Spinal cord (tissue), 10 donors: ENCODE data around the gene LRRN4CL. TPM values are rescaled to one million over a fixed set of nuclear protein-coding genes. Genes with fewer than 3 reads are reported as not detected.
"Not testable (repeated sequence)": the region's sequence is repeated elsewhere in the genome, so short reads cannot be mapped to it uniquely, and the experiment has no call there.

ENCODE experiments used
- DNase-seq, 6 donors: peaks; one replicate each; pipeline versions ENCODE4 v3.0.0 to v3.0.0-alpha.2; 2013 to 2015; ENCODE audit warnings: low spot score in 6 of 6, low read depth in 4 of 6
- H3K27ac ChIP-seq: one replicate; pipeline ENCODE4 v1.5.1; 2013; ENCODE audit warnings: low read depth, low read length, control low read depth
- H3K27me3 ChIP-seq: one replicate; pipeline ENCODE4 v1.6.1; 2013; ENCODE audit warnings: low read length; ENCODE audit not compliant: control insufficient read depth, insufficient read depth
- H3K36me3 ChIP-seq: one replicate; pipeline ENCODE4 v1.6.1; 2013; ENCODE audit warnings: low read length; ENCODE audit not compliant: control insufficient read depth, insufficient read depth
- H3K4me1 ChIP-seq: one replicate; pipeline ENCODE4 v1.6.1; 2013; ENCODE audit warnings: low read length; ENCODE audit not compliant: control insufficient read depth, insufficient read depth
- H3K4me3 ChIP-seq: one replicate; pipeline ENCODE4 v1.5.1; 2013; ENCODE audit warnings: low read depth, low read length, control low read depth
- H3K9me3 ChIP-seq: one replicate; pipeline ENCODE4 v1.6.1; 2013; ENCODE audit warnings: low read length; ENCODE audit not compliant: control insufficient read depth, insufficient read depth
- WGBS: methylation state at CpG from one replicate; pipeline ENCODE4 v1.1.5; 2013; ENCODE audit warnings: missing lambda C conversion rate; ENCODE audit not compliant: insufficient coverage; 5-methylcytosine and 5-hydroxymethylcytosine counted together
- long read RNA-seq, 4 donors: transcript quantifications; one replicate each; lab custom pipeline, GENCODE V29; 2026
- polyA plus RNA-seq, 2 donors: library from polyadenylated mRNA; unstranded; fragments of 120-200 nt; gene quantifications; one replicate each; pipeline ENCODE4 v1.2.1, GENCODE V29; 2013; ENCODE audit not compliant: insufficient read length in 2 of 2
- total RNA-seq, 2 donors: library from RNA; depleted of rRNA in 1 of 2; stranded (reverse); fragments of 120-200 nt in 1 of 2; fragments of >200 nt in 1 of 2; gene quantifications; one replicate each; pipeline versions ENCODE4 v1.2.3 to v1.2.4, GENCODE V29; 2013 to 2014
- donor health status: healthy.

LRRN4CL gene
- total RNA-seq (10 to 100 TPM in 1 of 2 donors, 1 to 10 TPM in 1; 3.2 to 15.0 TPM), polyA plus RNA-seq (1 to 10 TPM in 1 of 2 donors, under 1 TPM in 1; 0.40 to 3.2 TPM)
- long read RNA-seq, donor 1, partial matches to known transcripts, result 0 of 1 reads
- long read RNA-seq, donor 1, other reads (novel, unspliced or antisense), result 0 of 1 reads
- long read RNA-seq, donor 2, result 0 reads
- long read RNA-seq, donor 3, partial matches to known transcripts, result 0 of 1 reads
- long read RNA-seq, donor 3, other reads (novel, unspliced or antisense), result 0 of 1 reads
- long read RNA-seq, donor 4, result 0 reads

- H3K9me3 ChIP-seq, result no peaks in the 10 kb centered on the region
Measured at GRCh38 chr11:62689421-62690183, at the start of gene LRRN4CL. LRRN4CL (minus strand) TSS chr11:62689530; CDS start chr11:62688508, 1,022 bp downstream.

GRCh38 chr11:62737196-62737595, 47.9 kb upstream of the LRRN4CL start:
- Histone ChIP-seq H3K4me3 (no peak overlapping the region), H3K27ac (no peak overlapping the region), H3K4me1 (no peaks in the 10 kb centered on the region), H3K9me3 (no peaks in the 10 kb centered on the region), H3K36me3 (peaks cover 55% of the 10 kb centered on the region), H3K27me3 (no peaks in the 10 kb centered on the region)
- DNase-seq, result no peak

More at GRCh38 chr11:62689421-62690183, at the start of gene LRRN4CL:
- WGBS, result 62% methylated on average over 6 of the region's 11 CpGs
- Histone ChIP-seq H3K4me1 (peaks cover 10% of the 10 kb centered on the region), H3K4me3 (peak within 1 kb of the TSS; percentile 12), H3K27ac (peak within 1 kb of the TSS; percentile 50), H3K36me3 (peaks cover 57% of the 10 kb centered on the region), H3K27me3 (peaks cover 11% of the 10 kb centered on the region)
- peak in 1 of 6 donors; percentile 47 for DNase-seq

DNA sequence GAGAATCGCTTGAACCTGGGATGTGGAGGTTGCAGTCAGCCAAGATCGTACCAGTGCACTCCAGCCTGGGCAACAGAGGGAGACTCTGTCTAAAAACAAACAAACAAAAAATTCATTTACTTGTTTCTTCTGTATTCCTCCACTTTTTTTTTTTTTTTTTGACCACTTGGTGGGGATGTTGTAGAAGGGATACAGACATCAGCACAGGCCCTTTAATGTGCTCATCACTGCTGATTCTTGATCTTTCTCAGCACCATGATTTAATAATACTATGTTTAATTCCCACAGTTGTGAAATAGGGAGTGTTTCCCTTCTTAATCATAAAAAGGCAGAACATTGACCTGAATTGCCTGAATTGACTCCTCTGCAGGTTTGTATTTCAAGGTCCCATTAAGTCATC, 43.5 kb upstream of the LRRN4CL start:
- Histone ChIP-seq H3K9me3 (no peaks in the 10 kb centered on the region), H3K27ac (no peak overlapping the region), H3K27me3 (no peaks in the 10 kb centered on the region), H3K36me3 (peaks cover 49% of the 10 kb centered on the region), H3K4me1 (peaks cover 20% of the 10 kb centered on the region), H3K4me3 (no peak overlapping the region)
- DNase-seq, result peak in 2 of 6 donors; percentile 42 to 60
- WGBS, result no CpG with 5 or more reads among the region's 2 CpGs

DNA sequence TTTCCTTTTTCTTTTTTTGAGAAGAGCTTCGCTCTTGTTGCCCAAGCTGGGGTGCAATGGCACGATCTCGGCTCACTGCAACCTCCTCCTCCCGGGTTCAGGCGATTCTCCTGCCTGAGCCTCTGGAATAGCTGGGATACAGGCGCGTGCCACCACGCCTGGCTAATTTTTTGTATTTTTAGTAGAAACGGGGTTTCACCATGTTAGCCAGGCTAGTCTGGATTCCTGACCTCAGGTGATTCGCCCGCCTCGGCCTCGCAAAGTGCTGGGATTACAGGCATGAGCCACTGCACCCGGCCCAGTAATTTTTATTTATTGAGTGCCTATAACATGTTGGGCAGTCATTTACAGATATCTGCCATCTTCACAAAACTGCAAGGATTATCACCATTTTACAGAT, 40.7 kb upstream of the LRRN4CL start:
- H3K4me3 ChIP-seq, H3K27me3 ChIP-seq, H3K9me3 ChIP-seq, DNase-seq, H3K27ac ChIP-seq: not testable (repeated sequence)
- Histone ChIP-seq H3K36me3 (peaks cover 39% of the 10 kb centered on the region), H3K4me1 (peaks cover 23% of the 10 kb centered on the region)
- WGBS, result 92% methylated on average over 7 of the region's 14 CpGs

- H3K4me1 ChIP-seq, result peaks cover 24% of the 10 kb centered on the region
- peak; percentile 78 to 97 (median 88) for DNase-seq
- peak within 1 kb of the TSS; percentile 99 for H3K4me3 ChIP-seq
- peak within 1 kb of the TSS; percentile 100 for H3K27ac ChIP-seq
- H3K9me3 ChIP-seq, result no peaks in the 10 kb centered on the region
- H3K27me3 ChIP-seq, result no peaks in the 10 kb centered on the region
- 0% methylated on average over 15 of the region's 29 CpGs for WGBS
- peaks cover 28% of the 10 kb centered on the region for H3K36me3 ChIP-seq
Measured at GRCh38 chr11:62728171-62728988, 39.0 kb upstream of the LRRN4CL start, which contains the start of gene TTC9C. TTC9C (plus strand) TSS chr11:62728486; CDS start chr11:62728849, 363 bp downstream.

DNA sequence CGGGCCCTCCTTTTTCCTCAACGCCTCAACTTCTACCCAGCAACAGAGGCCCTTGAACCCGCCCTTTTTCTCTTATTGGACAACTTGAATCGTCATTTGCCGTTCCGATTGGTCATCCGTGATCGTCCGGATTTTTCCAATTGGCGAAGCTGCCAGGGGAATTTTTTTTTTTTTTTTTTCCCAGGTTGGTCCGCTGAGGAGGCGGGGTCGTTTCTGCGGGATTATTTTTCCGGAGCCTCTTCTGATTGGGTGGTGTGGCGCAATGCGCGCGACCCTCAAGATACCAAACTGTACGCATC, 38.5 kb upstream of the LRRN4CL start:
- peak overlapping the region; percentile 99 for H3K4me3 ChIP-seq
- DNase-seq, result peak in 5 of 6 donors; percentile 94 to 99 (median 98)
- H3K9me3 ChIP-seq, result no peaks in the 10 kb centered on the region
- H3K4me1 ChIP-seq, result peaks cover 24% of the 10 kb centered on the region
- 0% methylated on average over 17 of the region's 20 CpGs for WGBS
- H3K27me3 ChIP-seq, result no peaks in the 10 kb centered on the region
- H3K27ac ChIP-seq, result peak overlapping the region; percentile 100
- peaks cover 33% of the 10 kb centered on the region for H3K36me3 ChIP-seq

GRCh38 chr11:62727165-62727871, 38.0 kb upstream of the LRRN4CL start, which contains the start of gene HNRNPUL2:
HNRNPUL2 (minus strand) TSS chr11:62727457; CDS start chr11:62727156, 301 bp downstream.
- Histone ChIP-seq H3K27me3 (no peaks in the 10 kb centered on the region), H3K27ac (peak within 1 kb of the TSS; percentile 100), H3K4me1 (peaks cover 24% of the 10 kb centered on the region), H3K36me3 (peaks cover 36% of the 10 kb centered on the region), H3K9me3 (no peaks in the 10 kb centered on the region), H3K4me3 (peak within 1 kb of the TSS; percentile 99)
- DNase-seq, result peak; percentile 97 to 100 (median 99)
- under 1% methylated on average over 64 of the region's 72 CpGs for WGBS

DNA sequence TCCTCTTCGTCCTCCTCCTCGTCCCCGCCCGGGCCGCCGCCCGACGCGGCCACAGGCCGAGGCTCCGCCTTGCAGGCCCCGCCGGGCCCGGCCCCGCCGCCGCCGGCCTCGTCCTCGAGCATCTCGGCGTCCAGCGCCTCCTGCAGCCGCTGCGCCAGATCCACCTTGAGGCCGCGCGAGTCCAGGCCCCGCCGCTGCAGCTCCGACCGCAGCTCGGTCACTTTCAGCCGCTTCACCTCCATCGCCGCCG, 37.5 kb upstream of the LRRN4CL start:
- Histone ChIP-seq H3K36me3 (peaks cover 37% of the 10 kb centered on the region), H3K27ac (peak overlapping the region; percentile 100), H3K4me1 (peaks cover 24% of the 10 kb centered on the region), H3K4me3 (peak overlapping the region; percentile 99), H3K9me3 (no peaks in the 10 kb centered on the region), H3K27me3 (no peaks in the 10 kb centered on the region)
- no peak for DNase-seq
- WGBS, result 0% methylated on average over 37 of the region's 37 CpGs
